H9 (cell line): ENCODE results near the gene IL1RL1. TPM values are rescaled to one million over a fixed set of nuclear protein-coding genes. Genes with fewer than 3 reads are reported as not detected.

Experiments
- DNase-seq: peaks from one replicate; pipeline ENCODE4 v3.0.0-alpha.2; 2017
- H2AFZ ChIP-seq: one replicate; pipeline ENCODE4 v1.6.1; 2013; ENCODE audit warnings: mild to moderate bottlenecking, low read length, control low read depth, moderate library complexity
- H2AK5ac ChIP-seq: 2 replicates; pipeline ENCODE4 v1.6.1; 2013; ENCODE audit warnings: low read length, control low read depth, mixed read lengths; ENCODE audit not compliant: insufficient read length
- H2BK120ac ChIP-seq: one replicate; pipeline ENCODE4 v1.6.1; 2013; ENCODE audit warnings: low read depth, mild to moderate bottlenecking, low read length, control low read depth, inconsistent platforms; ENCODE audit not compliant: poor library complexity, severe bottlenecking
- H2BK12ac ChIP-seq: 2 replicates; pipeline ENCODE4 v1.6.1; 2013; ENCODE audit warnings: low read length, control low read depth, mixed read lengths, low read depth; ENCODE audit not compliant: insufficient read length
- H2BK15ac ChIP-seq: 2 replicates; pipeline ENCODE4 v1.6.1; 2013; ENCODE audit warnings: low read depth, low read length, control low read depth
- H2BK20ac ChIP-seq: one replicate; pipeline ENCODE4 v1.6.1; 2013; ENCODE audit warnings: low read depth, mild to moderate bottlenecking, low read length, control low read depth, inconsistent platforms; ENCODE audit not compliant: poor library complexity, severe bottlenecking
- H2BK5ac ChIP-seq: 2 replicates; pipeline ENCODE4 v1.6.1; 2013; ENCODE audit warnings: low read length, control low read depth, mixed read lengths; ENCODE audit not compliant: insufficient read length
- H3K14ac ChIP-seq: 2 replicates; pipeline ENCODE4 v1.6.1; 2013; ENCODE audit warnings: low read length, control low read depth; ENCODE audit not compliant: insufficient read depth
- H3K18ac ChIP-seq: 2 replicates; pipeline ENCODE4 v1.6.1; 2013; ENCODE audit warnings: low read depth, mild to moderate bottlenecking, mixed read lengths, low read length, control low read depth; ENCODE audit not compliant: insufficient read length
- H3K23ac ChIP-seq: 2 replicates; pipeline ENCODE4 v1.6.1; 2013; ENCODE audit warnings: low read length, control low read depth, mixed read lengths, low read depth; ENCODE audit not compliant: insufficient read length
- H3K23me2 ChIP-seq: 2 replicates; pipeline ENCODE4 v1.6.1; 2013; ENCODE audit warnings: low read depth, mild to moderate bottlenecking, mixed read lengths, low read length, control low read depth; ENCODE audit not compliant: insufficient read length, poor library complexity, severe bottlenecking
- H3K27ac ChIP-seq: 2 replicates; pipeline ENCODE4 v1.5.1; 2013; ENCODE audit warnings: low read length, control low read depth, mixed read lengths, low read depth; ENCODE audit not compliant: insufficient read length
- H3K27me3 ChIP-seq: 2 replicates; pipeline ENCODE4 v1.6.1; 2013; ENCODE audit warnings: low read length, control low read depth, inconsistent platforms; ENCODE audit not compliant: insufficient read depth
- H3K4ac ChIP-seq: 2 replicates; pipeline ENCODE4 v1.6.1; 2013; ENCODE audit warnings: low read depth, mild to moderate bottlenecking, control low read depth, inconsistent platforms, low read length, moderate library complexity
- H3K4me1 ChIP-seq: 2 replicates; pipeline ENCODE4 v1.6.1; 2013; ENCODE audit warnings: low read length, control low read depth, inconsistent platforms; ENCODE audit not compliant: insufficient read depth
- H3K4me2 ChIP-seq: 2 replicates; pipeline ENCODE4 v1.6.1; 2013; ENCODE audit warnings: low read length, control low read depth, mixed read lengths; ENCODE audit not compliant: insufficient read length, insufficient read depth
- H3K56ac ChIP-seq: 2 replicates; pipeline ENCODE4 v1.6.1; 2013; ENCODE audit warnings: low read depth, mild to moderate bottlenecking, mixed read lengths, low read length, control low read depth; ENCODE audit not compliant: insufficient read length
- H3K79me1 ChIP-seq: 2 replicates; pipeline ENCODE4 v1.6.1; 2013; ENCODE audit warnings: low read depth, mild to moderate bottlenecking, moderate library complexity, low read length, control low read depth, inconsistent platforms; ENCODE audit not compliant: insufficient read depth, poor library complexity, severe bottlenecking
- H3K79me2 ChIP-seq: 2 replicates; pipeline ENCODE4 v1.6.1; 2013; ENCODE audit warnings: low read length, control low read depth, inconsistent platforms; ENCODE audit not compliant: insufficient read depth
- H3K9ac ChIP-seq: 2 replicates; pipeline ENCODE4 v1.6.1; 2013; ENCODE audit warnings: low read length, control low read depth, mixed read lengths; ENCODE audit not compliant: insufficient read length; ENCODE audit errors: extremely low read depth
- H3K9me3 ChIP-seq: one replicate; pipeline ENCODE4 v1.6.1; 2013; ENCODE audit warnings: low read depth, low read length, inconsistent platforms; ENCODE audit not compliant: control insufficient read depth
- H3T11ph ChIP-seq: one replicate; pipeline ENCODE4 v1.6.1; 2013; ENCODE audit warnings: mild to moderate bottlenecking, low read length, control low read depth, inconsistent platforms
- H4K20me1 ChIP-seq: one replicate; pipeline ENCODE4 v1.6.1; 2013; ENCODE audit not compliant: control insufficient read depth, insufficient read length, insufficient read depth
- H4K5ac ChIP-seq: 2 replicates; pipeline ENCODE4 v1.6.1; 2013; ENCODE audit warnings: low read depth, mild to moderate bottlenecking, mixed read lengths, low read length, control low read depth; ENCODE audit not compliant: insufficient read length
- H4K8ac ChIP-seq: replicated peaks from 2 replicates; pipeline ENCODE4 v1.6.1; 2013; ENCODE audit warnings: low read length, control low read depth, mixed read lengths, low read depth; ENCODE audit not compliant: insufficient read length
- H4K91ac ChIP-seq: 2 replicates; pipeline ENCODE4 v1.6.1; 2013; ENCODE audit warnings: low read depth, mild to moderate bottlenecking, moderate library complexity, mixed read lengths, low read length, control low read depth; ENCODE audit not compliant: insufficient read length
- H3K27ac Mint-ChIP-seq, 3 experiments: 2 replicates in 2 of 3; 3 replicates in 1 of 3; pipeline ENCODE4 v1.8.0; 2020 to 2021; ENCODE audit warnings: mixed read lengths in 3 of 3, mild to moderate bottlenecking in 1 of 3, moderate library complexity in 1 of 3
- H3K27me3 Mint-ChIP-seq: 2 replicates; pipeline ENCODE4 v1.8.0; 2021; ENCODE audit warnings: low read depth, mild to moderate bottlenecking, moderate library complexity, mixed read lengths
- H3K36me3 Mint-ChIP-seq, 3 experiments: 2 replicates in 2 of 3; 3 replicates in 1 of 3; pipeline ENCODE4 v1.8.0; 2020 to 2021; ENCODE audit warnings: low read depth in 3 of 3, mixed read lengths in 3 of 3; ENCODE audit not compliant: insufficient read depth in 1 of 3
- H3K4me1 Mint-ChIP-seq, 2 experiments: 2 replicates each; pipeline ENCODE4 v1.8.0; 2020; ENCODE audit warnings: mixed read lengths in 2 of 2
- H3K4me3 Mint-ChIP-seq, 2 experiments: 2 replicates in 1 of 2; 3 replicates in 1 of 2; pipeline ENCODE4 v1.8.0; 2020 to 2021; ENCODE audit warnings: mild to moderate bottlenecking in 2 of 2, mixed read lengths in 2 of 2, moderate library complexity in 1 of 2
- H3K9me3 Mint-ChIP-seq, 2 experiments: 2 replicates in 1 of 2; 3 replicates in 1 of 2; pipeline ENCODE4 v1.8.0; 2020; ENCODE audit warnings: mild to moderate bottlenecking in 2 of 2, mixed read lengths in 2 of 2, moderate library complexity in 1 of 2
- CTCF ChIP-seq: fragments of 200-600 bp; sonication (generic); conservative IDR thresholded peaks from 3 replicates; pipeline ENCODE4 v1.8.0; 2021; ENCODE audit warnings: antibody characterized with exemption, mild to moderate bottlenecking
- WGBS: extraction: QIAGEN DNeasy Blood & Tissue Kit; methylation state at CpG from one replicate; pipeline ENCODE4 v1.1.7; 2013; ENCODE audit warnings: missing lambda C conversion rate, low lambda C conversion rate, mixed read lengths; ENCODE audit not compliant: insufficient read length; ENCODE audit errors: extremely low coverage; 5-methylcytosine and 5-hydroxymethylcytosine counted together
- total RNA-seq: library from RNA; stranded (reverse); gene quantifications from 2 replicates; pipeline ENCODE4 v1.2.1, GENCODE V29; 2021

IL1RL1 gene
- total RNA-seq, 1 experiment from 2014 or later: not detected

- no peaks in the 10 kb centered on the region for H3K79me2 ChIP-seq
- no peak overlapping the region for H2AFZ ChIP-seq
- H4K8ac ChIP-seq: no peak overlapping the region
- H4K91ac ChIP-seq: no peak overlapping the region
- H2BK15ac ChIP-seq: no peak overlapping the region
- no peak overlapping the region for H3K14ac ChIP-seq
- no peak overlapping the region for H2BK12ac ChIP-seq
- no peak overlapping the region for H3K9ac ChIP-seq
- no CpG with 5 or more reads among the region's 1 CpG for WGBS
- H2BK120ac ChIP-seq: no peak overlapping the region
- Mint-ChIP-seq H3K9me3 (peaks cover 7 to 8% of the 10 kb centered on the region in 2 experiments), H3K36me3 (peaks cover 0 to 6% (median 4%) of the 10 kb centered on the region in 3 experiments; a peak in 3 of 7 replicates), H3K4me3 (no peak overlapping the region), H3K27ac (no peak overlapping the region), H3K4me1 (no peaks in the 10 kb centered on the region), H3K27me3 (no peaks in the 10 kb centered on the region)
- H3K56ac ChIP-seq: no peak overlapping the region
- no peak overlapping the region for H4K5ac ChIP-seq
- H3T11ph ChIP-seq: no peak overlapping the region
- H3K4me1 ChIP-seq: no peaks in the 10 kb centered on the region
- no peaks in the 10 kb centered on the region for H3K27me3 ChIP-seq
- no peaks in the 10 kb centered on the region for H3K23me2 ChIP-seq
- no peak overlapping the region for H2BK20ac ChIP-seq
- H3K18ac ChIP-seq: no peak overlapping the region
- no peak overlapping the region for H3K23ac ChIP-seq
- no peak overlapping the region for H2AK5ac ChIP-seq
- H3K4ac ChIP-seq: no peak overlapping the region
- no peak for DNase-seq
- H3K27ac ChIP-seq: no peak overlapping the region
- no peaks in the 10 kb centered on the region for H3K79me1 ChIP-seq
- no peak overlapping the region for H2BK5ac ChIP-seq
- no peaks in the 10 kb centered on the region for H4K20me1 ChIP-seq
- no peak for TF ChIP-seq CTCF
- H3K9me3 ChIP-seq: no peaks in the 10 kb centered on the region
- H3K4me2 ChIP-seq: no peak overlapping the region
Measured at GRCh38 chr2:102279391-102279735, 32.0 kb upstream of the IL1RL1 start.
